Kidney capillary endothelial cell (primary cell): Measurements from ENCODE around the gene ENAH.

Source experiments
- DNase-seq: peaks from one replicate; pipeline ENCODE4 v3.0.0-alpha.2; 2018; ENCODE audit warnings: low spot score

Gene ENAH

DNA sequence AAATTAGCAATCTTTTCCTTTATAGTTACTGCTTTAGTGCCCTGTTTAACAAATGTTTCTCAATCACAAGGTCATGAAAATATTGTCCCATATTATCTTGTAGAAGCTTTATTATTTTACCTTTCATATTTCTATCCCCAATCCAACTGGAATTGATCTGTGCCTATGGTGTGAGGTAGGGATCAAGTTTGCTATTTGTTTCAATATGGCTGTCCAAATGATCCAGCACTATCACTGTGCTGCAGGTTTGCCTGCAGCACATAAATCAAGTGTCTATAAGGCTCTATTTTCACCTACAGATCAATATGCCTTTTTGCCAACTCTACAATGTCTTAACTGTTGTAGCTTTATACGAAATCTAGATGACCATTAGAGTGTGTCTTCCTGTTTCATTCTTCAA, 96.2 kb downstream of the ENAH start:
- DNase-seq = no peak

DNA sequence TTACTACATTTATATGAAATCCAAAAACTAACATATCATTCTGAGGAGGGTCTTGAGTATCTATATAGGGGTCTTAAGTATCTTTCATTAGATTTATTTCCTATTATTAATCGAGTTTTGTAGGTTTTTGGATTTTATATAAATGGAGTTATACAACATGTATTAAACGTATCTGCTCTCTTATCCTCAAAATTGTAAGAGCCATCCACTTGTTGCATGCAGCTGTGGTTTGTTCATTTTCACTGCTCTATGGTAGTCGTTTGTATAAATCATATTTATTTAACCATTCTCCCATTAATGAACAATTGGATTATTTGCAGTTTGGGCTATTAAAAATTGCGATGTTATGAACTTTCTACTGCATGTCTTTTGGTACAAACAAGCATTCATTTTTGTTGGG, 97.1 kb downstream of the ENAH start:
- DNase-seq = no peak

DNA sequence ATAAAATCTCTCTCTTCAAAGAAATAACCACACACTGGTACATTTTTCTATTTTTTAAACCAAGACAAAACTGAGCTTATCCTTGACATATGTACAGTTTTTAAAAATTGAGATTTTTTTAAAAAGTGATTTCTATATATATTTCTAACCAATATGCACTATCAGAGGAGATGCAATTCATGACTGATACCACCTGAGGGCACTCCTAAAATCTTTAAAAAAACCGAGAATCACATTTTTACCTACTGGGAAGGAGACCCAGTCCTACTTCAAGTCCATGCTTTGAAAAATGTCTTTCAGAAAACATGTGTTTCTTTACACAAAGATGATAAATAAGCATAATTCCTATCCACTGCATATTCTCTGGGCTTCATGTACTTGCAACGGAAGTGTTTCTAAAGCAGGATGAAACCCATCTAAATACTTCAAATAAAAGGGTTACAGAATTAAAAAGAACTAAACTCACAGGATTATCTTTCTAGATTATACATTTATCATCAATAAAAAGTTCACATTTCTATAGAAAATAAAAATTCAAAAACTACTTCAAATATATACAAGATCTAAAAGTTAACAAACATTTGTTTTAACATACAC, 98.6 kb downstream of the ENAH start:
- peak; percentile 42 for DNase-seq

DNA sequence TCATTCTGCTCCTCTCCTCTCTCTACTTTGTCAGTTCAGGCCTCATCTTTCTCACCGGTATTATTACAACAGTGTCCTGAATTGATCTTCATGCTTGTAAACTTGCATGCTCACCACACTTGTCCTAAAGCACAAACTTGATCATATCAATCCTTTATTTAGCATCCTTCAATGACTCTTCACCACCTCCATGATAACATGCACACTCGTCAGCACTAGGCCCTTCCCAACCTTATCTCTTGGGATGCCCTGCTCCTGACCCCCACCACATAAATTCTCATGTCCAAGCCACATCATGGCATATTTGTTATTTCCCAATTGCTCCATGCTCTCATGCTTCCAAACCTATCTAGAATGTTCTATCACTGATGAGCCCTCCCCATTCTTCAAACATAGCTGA, 103.1 kb downstream of the ENAH start:
- no peak for DNase-seq

DNA sequence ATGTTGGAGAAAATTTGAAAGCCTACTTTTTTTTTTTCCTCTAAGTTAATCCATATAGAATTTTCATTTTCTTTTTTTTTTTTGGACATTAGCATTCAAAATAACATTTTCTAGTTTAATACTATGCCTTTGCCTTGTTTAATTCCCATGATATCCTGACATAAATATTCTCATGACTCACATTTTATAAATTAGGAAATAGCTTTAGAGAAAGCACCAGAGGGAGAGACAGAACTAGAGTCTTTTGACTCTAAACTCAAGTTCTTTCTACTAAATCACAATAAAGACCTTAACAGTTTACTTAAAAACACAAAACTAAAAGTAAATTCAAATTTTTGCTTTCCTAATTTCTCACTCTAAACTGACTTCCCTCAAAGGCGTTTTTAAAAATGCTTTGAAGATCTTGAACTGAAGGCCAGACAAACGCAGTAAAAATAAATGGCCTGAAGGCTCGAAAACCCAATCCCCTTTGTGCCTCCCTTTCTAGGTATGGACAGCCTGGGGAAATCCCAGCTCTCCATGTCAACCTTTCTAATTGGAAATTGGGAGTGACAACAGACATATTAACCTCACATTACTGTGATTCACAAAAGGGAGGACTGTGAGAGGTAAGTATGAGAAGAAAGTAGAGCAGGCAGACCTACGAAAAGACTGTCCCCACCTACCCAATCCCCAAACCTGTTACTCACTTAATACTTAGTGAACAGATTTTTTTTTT, 104.6 kb downstream of the ENAH start:
- no peak for DNase-seq

DNA sequence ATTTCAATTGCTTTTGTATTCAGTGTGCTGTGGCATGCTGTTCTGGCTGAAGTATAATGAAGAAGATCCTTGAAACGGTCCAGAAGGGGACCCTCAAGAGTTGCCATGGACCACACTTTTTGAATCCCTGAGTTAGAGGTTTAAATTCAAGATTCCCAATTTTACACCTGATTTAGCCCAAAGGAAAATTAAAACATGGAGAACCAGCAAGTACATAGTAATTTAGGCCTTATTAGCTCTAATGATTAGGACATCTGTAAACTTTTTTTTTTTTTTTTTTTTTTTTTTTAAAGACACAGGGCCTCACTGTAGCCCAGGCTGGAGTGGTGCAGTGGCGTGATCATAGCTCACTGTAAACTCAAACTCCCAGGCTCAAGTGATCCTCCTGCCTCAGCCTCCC, 107.3 kb downstream of the ENAH start:
- no peak for DNase-seq

DNA sequence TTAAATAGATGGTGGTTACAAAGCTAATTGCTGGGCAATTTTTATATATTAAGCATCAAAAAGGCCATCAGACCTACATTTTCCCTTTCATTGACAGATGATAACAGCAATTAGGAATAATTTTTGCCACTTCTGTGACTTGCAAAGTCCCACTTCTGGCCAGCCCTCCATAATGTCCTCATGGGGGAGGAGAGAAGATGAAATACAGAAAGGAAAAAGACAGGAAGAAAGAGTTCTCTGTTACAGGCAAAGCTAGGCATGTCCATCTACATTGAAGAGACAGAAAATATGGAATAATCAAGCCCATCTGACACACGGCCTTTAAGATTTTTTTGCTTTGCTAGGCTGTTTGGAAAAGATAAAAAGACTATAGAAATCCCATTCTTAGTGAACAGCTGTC, 108.0 kb downstream of the ENAH start:
- DNase-seq = no peak

DNA sequence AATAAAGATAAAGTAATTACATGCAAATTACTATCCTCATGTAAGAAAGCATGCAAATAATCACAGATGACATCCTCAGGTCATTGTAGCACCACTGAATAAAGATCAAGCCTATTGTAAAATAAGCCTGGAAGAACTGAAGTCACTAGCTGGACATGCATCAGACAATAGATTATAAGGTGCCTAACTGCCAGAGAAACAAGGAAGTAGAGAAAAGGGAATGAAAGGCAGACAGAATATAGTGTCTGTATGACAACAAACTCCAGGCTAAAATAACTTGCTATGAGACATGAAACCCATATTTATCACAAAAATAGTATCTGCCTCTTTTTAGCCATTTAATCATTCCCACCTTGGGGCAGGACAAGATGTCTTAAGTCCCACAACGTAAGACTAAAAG, 108.7 kb downstream of the ENAH start:
- no peak for DNase-seq

DNA sequence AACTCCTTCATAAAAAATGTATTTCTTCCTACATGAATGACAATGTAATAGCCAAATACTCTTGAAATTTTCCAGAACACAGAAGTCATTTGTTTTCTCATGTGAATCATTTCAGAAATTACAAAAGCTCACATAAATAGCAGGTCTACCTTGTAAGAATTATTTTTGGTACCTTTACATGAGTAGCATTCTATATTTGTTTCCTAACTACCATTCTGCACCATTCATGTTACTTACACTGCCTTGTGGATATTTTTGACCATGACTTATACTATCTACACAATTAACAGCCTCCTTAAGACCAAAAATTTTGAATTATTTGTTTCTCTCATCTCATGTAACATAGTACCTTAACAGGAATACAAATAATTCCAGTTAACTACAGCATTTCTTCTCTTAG, 109.6 kb downstream of the ENAH start:
- DNase-seq = no peak

DNA sequence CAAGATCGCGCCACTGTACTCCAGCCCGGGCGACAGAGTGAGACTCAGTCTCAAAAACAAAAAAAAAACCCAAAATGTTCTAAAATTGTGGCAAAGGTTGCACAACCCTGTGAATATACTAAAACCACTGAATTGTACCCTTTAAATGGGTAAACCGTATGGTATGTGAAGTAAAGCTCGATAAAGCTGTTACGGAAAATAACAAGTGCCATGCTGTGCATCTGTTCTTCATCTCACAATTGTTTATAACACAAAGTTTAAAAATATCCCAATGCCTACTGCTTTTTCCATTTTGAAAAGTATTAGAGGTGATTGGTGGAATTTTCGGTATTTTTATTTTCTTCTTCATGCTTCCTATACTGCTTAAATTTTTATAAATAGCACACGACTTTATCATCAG, 111.5 kb downstream of the ENAH start:
- no peak for DNase-seq

DNA sequence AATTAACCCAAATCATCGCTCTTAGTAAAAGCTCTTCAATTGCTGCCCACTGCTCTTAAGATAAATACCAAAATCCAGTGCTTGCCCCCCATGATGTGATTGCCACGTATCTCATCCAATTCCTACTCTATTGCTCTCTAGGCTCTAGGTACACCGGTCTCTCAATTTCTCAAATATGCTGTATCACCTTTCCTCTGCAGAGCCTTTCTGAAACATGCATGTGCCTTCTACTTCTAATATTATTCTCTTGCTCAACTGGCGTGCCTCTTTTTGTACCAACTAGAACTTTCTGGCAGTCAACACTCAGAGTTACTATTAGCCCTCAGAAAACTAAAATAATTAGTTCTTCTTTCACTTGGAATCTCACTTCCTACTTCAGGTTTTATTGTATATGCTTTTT, 113.3 kb downstream of the ENAH start:
- DNase-seq = no peak

DNA sequence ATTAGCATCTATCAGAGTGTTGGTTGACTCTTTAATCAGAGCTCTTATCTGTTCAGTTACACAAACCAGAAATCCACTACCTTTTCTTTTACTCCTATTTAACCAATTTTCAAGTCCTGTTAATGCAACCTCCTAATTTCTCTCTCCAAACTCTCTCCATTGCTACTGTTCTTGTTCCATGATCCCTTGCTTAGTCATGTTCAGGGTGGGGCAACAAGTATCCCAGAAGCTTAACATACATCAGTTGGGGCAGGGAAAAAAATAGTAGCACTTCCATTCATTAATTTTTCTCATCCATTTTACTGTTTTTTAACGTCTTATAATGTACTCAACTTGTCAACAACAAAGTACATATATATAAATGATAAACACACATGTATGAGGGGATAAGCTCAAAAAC, 113.9 kb downstream of the ENAH start:
- no peak for DNase-seq

DNA sequence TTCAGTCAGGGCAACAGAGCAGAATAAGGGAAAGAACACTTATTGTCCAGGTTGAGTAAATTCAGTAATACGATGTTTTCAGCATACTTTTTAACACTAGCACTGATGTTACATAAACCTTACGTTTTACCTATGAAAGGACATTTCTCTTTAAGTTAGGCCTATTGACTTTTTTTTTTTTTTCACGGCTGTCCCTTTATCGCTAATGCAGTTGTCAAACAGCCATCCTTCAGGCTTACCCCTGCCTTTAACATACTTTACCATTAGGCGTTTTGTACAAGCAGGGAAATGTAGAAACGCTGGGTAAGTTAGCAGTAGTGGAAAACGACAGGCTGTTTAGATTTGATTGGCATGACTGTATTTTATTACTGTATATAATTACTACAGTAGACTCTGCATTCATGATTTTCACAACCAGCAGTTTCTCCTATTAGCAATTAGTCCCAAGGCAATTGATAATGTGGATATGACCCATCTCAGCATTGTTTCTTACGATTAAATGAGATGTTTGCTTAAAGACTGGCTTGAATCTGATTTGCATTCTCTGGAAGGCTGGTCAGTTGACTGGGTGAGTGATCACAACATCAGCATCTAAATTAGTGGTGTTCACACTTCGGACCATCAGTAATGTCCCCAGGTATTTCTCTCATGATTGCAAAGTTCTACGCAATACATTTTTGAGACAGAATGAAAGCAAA, 115.2 kb downstream of the ENAH start:
- DNase-seq = no peak

DNA sequence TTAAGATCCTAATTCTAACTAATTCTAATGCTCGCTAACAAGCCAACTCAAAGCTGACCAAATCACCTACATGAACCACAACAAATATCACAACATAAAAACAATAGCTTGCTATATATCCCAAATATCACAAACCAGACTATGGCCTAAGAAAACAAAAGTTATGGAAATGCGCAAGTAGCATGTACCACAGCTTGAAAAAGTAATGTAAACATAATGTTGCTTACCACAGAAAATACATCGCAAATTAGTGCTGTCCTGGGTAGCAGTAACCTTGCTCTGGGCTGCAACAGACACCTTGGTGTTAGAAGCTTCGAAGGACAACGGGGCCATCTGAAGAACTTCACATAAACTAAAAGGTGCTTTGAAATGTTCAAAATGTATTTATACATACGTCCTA, 117.6 kb downstream of the ENAH start:
- no peak for DNase-seq

DNA sequence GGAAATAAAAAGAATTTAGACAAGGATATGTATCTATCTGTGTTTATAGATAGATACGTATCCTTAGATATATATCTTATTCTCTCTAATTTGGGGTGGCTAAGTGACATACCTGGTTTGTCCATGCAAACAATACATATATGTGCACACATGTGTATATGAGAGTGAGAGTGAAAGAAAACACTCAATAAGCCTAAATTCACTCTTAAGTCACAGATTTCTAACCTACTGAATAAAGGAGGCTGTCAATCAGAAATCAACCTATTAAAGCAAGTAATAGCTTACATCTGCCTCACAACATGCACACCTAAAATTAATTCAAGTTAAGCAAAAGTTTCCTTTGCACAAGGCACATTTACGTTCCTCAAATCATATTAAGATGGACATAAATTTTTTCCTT, 118.2 kb downstream of the ENAH start:
- DNase-seq = no peak

DNA sequence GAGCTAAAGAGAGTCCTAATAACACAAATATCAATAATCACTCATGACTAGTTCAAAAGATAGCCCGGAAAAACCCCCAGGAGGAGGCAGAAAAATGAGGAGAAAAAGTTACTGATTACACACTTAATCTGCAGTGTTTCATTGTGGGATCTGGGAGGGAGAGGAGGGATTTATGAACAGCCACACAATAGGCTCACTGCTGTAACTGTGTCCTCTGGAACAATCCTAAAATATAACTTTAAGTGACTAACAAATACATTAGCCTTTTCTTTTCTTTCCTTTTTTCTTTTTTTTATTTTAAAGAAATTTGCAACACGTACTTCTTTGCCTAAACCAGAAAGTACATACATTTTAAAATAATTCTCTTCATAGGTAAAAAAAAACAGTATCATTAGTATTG, 118.8 kb downstream of the ENAH start:
- DNase-seq = no peak

DNA sequence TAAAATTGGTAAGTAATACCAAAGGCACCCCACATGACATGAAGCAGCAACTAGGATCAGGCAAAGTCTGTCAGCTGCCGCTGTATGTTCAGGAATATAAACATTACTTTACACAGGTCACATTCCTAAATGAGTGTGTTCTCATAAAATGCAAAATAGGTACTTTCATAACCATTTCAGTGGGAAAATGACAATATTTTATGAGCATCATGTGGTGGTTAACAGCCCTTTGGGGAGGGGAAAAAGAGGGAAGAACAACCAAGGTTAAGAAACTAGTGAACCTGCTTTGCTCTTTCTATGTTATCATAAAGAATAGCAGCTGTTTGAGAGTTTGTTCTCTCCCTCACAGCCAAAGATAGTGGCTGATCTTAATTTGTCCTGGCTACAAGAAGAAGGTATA, 119.7 kb downstream of the ENAH start:
- DNase-seq = no peak

DNA sequence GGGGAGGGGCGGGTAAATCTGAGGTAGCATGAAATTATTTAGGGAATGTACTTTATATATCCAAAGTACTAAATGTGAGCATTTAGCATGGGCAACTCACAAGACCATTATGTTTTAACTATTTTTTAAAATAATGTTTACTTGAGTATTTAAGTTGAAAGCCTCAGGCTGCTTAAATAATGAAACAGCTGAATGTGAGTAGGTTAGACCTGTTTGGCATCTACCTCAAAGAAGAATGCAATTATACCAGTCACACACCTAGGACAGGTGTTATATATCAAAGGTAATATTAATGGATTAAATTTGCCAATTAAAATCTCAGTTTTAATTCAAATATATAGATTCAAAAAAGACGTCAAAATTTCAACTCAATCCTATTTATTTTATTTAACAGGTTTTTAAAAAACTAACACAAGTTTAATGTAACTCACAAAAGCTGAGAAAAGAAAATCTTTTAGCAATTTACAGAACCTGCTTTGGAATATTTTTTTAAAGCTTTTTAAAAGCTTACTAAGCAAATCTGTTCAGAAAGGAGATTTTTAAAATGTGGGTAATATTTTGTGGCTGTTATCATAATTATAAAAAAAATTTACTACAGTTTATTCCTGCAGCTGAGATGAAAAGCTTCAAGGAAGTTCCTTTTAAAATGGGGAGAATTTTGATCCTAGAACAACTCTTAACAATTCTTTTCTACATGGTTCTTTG, 120.5 kb downstream of the ENAH start:
- DNase-seq = no peak

DNA sequence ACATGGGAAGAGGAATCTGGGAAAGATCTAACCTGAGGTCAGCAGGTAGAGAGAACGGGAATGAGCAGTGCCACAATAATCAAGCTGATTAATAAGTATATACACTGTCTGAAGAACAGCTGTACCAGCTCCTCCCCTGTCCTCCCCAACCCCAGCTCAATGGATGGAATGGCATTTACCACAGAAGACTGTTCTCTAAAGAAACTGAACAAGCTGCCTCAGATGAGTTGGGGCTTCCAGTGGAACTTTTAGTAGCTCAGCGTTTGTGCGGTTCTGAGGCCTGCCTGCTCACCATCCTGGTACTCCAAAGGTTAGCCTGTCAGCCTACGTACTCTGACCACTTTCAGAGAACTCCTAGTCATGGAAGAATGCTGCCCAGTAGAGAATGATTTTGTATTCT, 123.2 kb downstream of the ENAH start:
- DNase-seq = no peak

DNA sequence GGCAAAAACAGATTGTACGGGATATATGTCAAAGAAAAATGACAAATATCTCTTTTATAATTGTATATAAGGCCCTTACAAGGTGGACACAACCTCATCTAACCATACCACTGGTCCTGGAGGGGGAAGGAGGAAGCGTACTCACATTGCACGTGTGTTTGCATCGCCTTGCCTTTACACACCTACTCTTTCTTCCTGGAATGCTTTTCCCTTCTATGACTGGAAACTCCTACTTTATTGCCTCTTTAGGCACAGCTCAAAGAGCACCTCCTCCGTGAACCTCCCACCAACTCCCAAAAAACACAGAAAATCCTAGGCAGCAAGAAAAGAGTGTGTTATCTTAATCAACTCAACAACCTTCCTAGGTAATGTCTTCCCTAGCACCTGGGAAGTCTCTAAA, 125.3 kb downstream of the ENAH start:
- no peak for DNase-seq

DNA sequence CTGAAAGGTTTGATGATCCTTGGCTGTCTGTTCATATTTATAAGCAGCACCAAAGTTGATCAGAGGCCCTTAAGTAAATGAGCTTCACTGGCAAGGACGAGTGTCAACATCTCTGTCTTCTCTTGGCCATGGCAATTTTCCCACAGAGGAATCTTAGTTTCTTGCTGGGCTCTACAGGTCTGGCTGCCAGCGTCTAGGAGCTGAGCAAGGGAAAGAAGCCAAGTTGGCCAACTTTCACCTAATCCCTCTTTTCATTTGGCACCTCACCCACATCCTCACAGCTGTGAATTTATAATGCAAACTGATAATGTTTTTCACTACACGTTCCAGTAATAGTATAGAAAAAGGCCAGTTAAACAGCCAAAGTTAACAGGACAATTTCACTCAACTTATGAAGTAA, 126.0 kb downstream of the ENAH start:
- DNase-seq = no peak

DNA sequence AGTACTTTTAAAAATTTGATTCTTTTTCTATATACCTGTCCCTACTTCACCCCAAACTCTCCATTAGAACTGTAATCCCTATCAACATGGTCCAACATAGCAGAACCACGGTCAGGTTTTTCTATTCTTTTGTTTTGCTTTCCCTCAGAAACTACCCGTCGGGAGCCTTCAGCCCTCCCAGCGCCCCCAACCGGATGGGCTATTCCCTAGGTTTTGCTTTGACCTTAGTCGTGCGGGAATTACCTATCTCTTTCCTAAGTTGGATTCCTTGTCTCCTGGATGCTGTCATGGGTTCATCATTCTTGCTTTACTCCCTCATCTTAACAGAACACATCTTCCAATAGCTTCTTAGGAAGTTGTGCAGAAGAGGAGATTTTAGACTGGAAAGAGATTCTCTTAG, 127.5 kb downstream of the ENAH start:
- DNase-seq = no peak

DNA sequence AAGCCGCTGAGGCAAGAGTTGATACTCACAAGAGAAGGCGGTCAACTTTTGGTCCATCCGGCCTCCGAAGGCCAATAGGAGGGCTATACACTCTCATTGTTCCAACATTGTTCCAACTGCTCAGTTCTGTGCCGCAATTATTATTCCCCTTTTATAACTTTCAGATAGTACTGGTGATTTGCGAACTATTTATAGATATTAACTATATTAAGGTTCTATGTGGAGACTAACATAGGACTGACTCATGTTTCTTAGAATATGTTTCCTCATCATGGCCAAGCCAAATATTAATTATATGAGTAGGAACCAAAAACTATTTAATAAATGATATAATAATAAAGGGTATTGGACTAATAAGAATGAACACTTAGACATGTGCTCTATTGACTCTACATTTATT, 128.4 kb downstream of the ENAH start:
- no peak for DNase-seq
